ENCODE data around the gene HECW1. TPM values are rescaled to one million over a fixed set of nuclear protein-coding genes. Genes with fewer than 3 reads are reported as not detected.

HECW1 gene
- total and polyA plus RNA-seq, 2 of the 13 experiments (the other 11 are each of a cell fraction or from before 2014, with no cell fraction given), result not detected

DNA sequence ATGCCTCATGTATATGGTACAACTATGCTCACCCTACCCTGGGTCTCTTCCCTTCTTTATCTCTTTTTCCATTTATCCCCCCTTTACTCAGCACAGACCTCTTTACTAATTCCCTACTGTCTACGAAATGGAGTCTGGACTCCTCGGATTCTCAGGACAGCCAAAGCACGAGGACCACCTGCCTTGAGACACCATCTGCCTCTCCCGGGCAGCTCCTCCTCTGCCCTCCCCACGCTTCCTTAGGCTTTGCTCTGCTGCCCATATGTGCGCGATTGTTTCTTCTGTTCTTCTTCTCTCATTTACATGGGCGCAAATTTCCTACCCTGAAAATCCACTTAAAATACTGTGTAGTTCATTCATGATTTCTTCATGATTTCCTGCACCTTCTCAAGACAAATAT, 407.8 kb downstream of the HECW1 start:
- TF ChIP-seq, protein P1, sequence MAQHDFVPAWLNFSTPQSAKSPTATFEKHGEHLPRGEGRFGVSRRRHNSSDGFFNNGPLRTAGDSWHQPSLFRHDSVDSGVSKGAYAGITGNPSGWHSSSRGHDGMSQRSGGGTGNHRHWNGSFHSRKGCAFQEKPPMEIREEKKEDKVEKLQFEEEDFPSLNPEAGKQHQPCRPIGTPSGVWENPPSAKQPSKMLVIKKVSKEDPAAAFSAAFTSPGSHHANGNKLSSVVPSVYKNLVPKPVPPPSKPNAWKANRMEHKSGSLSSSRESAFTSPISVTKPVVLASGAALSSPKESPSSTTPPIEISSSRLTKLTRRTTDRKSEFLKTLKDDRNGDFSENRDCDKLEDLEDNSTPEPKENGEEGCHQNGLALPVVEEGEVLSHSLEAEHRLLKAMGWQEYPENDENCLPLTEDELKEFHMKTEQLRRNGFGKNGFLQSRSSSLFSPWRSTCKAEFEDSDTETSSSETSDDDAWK (CRISPR knock-in tag; IDR thresholded peaks at IDR 0.05), result no peak
- TF ChIP-seq ZNF772 (CRISPR knock-in tag; IDR thresholded peaks at IDR 0.05) (no peak), DMAP1 (CRISPR knock-in tag; IDR thresholded peaks at IDR 0.05) (no peak), ZNF562 (CRISPR knock-in tag; IDR thresholded peaks at IDR 0.05; ENCODE audit: borderline replicate concordance) (no peak), JUNB (CRISPR knock-in tag; IDR thresholded peaks at IDR 0.05; ENCODE audit: borderline replicate concordance) (no peak), ZFY (CRISPR knock-in tag; IDR thresholded peaks at IDR 0.05) (no peak), REL (CRISPR knock-in tag; conservative IDR thresholded peaks at IDR 0.05) (no peak), ZNF614 (CRISPR knock-in tag; IDR thresholded peaks at IDR 0.05; ENCODE audit: borderline replicate concordance) (no peak), ZNF780A (CRISPR knock-in tag; IDR thresholded peaks at IDR 0.05) (no peak), ATAD3A (CRISPR knock-in tag; IDR thresholded peaks at IDR 0.05) (no peak), HHEX (CRISPR knock-in tag; IDR thresholded peaks at IDR 0.05) (no peak), TGIF2 (CRISPR knock-in tag; IDR thresholded peaks at IDR 0.05) (no peak), NFKB2 (CRISPR knock-in tag; IDR thresholded peaks at IDR 0.05; ENCODE audit: borderline replicate concordance) (no peak), CAMTA2 (CRISPR knock-in tag; IDR thresholded peaks at IDR 0.05; ENCODE audit: borderline replicate concordance) (no peak)
- TF ChIP-seq, protein P2, sequence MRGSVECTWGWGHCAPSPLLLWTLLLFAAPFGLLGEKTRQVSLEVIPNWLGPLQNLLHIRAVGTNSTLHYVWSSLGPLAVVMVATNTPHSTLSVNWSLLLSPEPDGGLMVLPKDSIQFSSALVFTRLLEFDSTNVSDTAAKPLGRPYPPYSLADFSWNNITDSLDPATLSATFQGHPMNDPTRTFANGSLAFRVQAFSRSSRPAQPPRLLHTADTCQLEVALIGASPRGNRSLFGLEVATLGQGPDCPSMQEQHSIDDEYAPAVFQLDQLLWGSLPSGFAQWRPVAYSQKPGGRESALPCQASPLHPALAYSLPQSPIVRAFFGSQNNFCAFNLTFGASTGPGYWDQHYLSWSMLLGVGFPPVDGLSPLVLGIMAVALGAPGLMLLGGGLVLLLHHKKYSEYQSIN (CRISPR knock-in tag; IDR thresholded peaks at IDR 0.05; ENCODE audit: borderline replicate concordance), result no peak
- TF ChIP-seq, protein P3, sequence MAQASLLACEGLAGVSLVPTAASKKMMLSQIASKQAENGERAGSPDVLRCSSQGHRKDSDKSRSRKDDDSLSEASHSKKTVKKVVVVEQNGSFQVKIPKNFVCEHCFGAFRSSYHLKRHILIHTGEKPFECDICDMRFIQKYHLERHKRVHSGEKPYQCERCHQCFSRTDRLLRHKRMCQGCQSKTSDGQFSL (CRISPR knock-in tag; IDR thresholded peaks at IDR 0.05), result no peak
- no peak overlapping the region for H2AFZ ChIP-seq (ENCODE audit: low read length)
- H3K79me2 ChIP-seq (ENCODE audit: insufficient read depth, low read length), result no peaks in the 10 kb centered on the region
- 61% methylated on average over 8 of the region's 8 CpGs for WGBS (ENCODE audit: low lambda C conversion rate)
- FAIRE-seq, result no peak
- intact Hi-C loops (cut with micrococcal nuclease; ENCODE audit: unreplicated experiment), result no loop called here
- no peak for ATAC-seq
- H3K4me2 ChIP-seq (ENCODE audit: low read depth, low read length), result no peak overlapping the region
- no peak for DNase-seq (ENCODE audit: low spot score)
- no peak overlapping the region for H3K9ac ChIP-seq (ENCODE audit: insufficient read depth, low read depth, low read length)
- H3K9me3 ChIP-seq (ENCODE audit: low read length), result no peaks in the 10 kb centered on the region
- POLR2A ChIA-PET, result no interaction called here
- in situ Hi-C loops (cut with HindIII; ENCODE audit: extremely low pct_ligation_motif_present, low pct_unique_long_range_greater_than_20kb), result no loop called here
- peaks cover 20% of the 10 kb centered on the region for H3K4me1 ChIP-seq (ENCODE audit: insufficient read depth, low read length)
- H3K27ac ChIP-seq (ENCODE audit: extremely low read length, insufficient read depth, low read length), result no peak overlapping the region
- H3K36me3 ChIP-seq (replicated peaks in 1 of 2; ENCODE audit: control insufficient read depth in 1 of 2, insufficient read depth in 2 of 2, low read length in 2 of 2), result no peaks in the 10 kb centered on the region
- no peak overlapping the region for H3K4me3 ChIP-seq (replicated peaks in 1 of 3; ENCODE audit: insufficient read depth in 1 of 3, low read depth in 2 of 3, low read length in 3 of 3)
- CTCF ChIA-PET (ENCODE audit: low intra/inter-chr PET ratio, low total read pairs), result no interaction called here
- no peaks in the 10 kb centered on the region for H4K20me1 ChIP-seq (ENCODE audit: insufficient read depth, low read length)
- BruUV-seq (replicated peaks), result no TSS peak
- peaks cover 0 to 7% of the 10 kb centered on the region in 2 experiments; a peak in 2 of 5 replicates for H3K27me3 ChIP-seq (ENCODE audit: control insufficient read depth in 1 of 2, insufficient read depth in 2 of 2, low read length in 2 of 2)

Measured in HepG2 (cell line).